ENCODE results near the gene FLT3.

GRCh38 chr13:28121224-28121623 is 20.8 kb upstream of the FLT3 start:
- TF ChIP-seq CTCF (IDR thresholded peaks at IDR 0.05) (no peak), POLR2A (IDR thresholded peaks at IDR 0.05) (no peak)

Data from heart left ventricle (tissue), 13 donors.